Brain pericyte (primary cell): Measurements from ENCODE around the gene HADH.
A peak's percentile ranks its signal among the peaks of the same experiment; 100 is the strongest.

Source experiments
- DNase-seq: peaks from one replicate; pipeline ENCODE4 v3.0.0-alpha.2; 2012; ENCODE audit warnings: low read depth, low spot score

Gene HADH

GRCh38 chr4:108058685-108059440, 69.2 kb downstream of the HADH start:
- DNase-seq, result no peak

GRCh38 chr4:108060164-108060563, 70.5 kb downstream of the HADH start:
- DNase-seq, result peak; percentile 15

- DNase-seq, result no peak
These were observed 71.1 kb downstream of the HADH start for GRCh38 chr4:108060686-108061321.

- peak; percentile 44 for DNase-seq
These were observed 78.8 kb downstream of the HADH start for GRCh38 chr4:108068442-108068841.

GRCh38 chr4:108070775-108071174, 81.1 kb downstream of the HADH start:
- no peak for DNase-seq

- DNase-seq, result no peak
These were observed 82.6 kb downstream of the HADH start for GRCh38 chr4:108072300-108072699.

GRCh38 chr4:108078024-108078733, 88.5 kb downstream of the HADH start:
- DNase-seq, result no peak

- DNase-seq, result no peak
These were observed 91.1 kb downstream of the HADH start for GRCh38 chr4:108080747-108081146.

- no peak for DNase-seq
These were observed 91.6 kb downstream of the HADH start for GRCh38 chr4:108081256-108081655.
